Left colon (tissue), 2 donors: Measurements from ENCODE around the gene WDR4. TPM values are rescaled to one million over a fixed set of nuclear protein-coding genes. Genes with fewer than 3 reads are reported as not detected.
A peak's percentile ranks its signal among the peaks of the same experiment; 100 is the strongest.
"Not testable (repeated sequence)": the region's sequence is repeated elsewhere in the genome, so short reads cannot be mapped to it uniquely, and the experiment has no call there.

Source experiments
- ATAC-seq: fragments of 200-7000 bp; cut with Tn5 transposase; one replicate; pipeline ENCODE4 v1.9.1; 2020; ENCODE audit warnings: mild to moderate bottlenecking, moderate library complexity
- DNase-seq, 2 donors: peaks; one replicate each; pipeline ENCODE4 v3.0.0-alpha.2; 2020
- intact Hi-C, 2 donors: fragments of 100-400 bp; cut with DNase I in 1 of 2; cut with micrococcal nuclease in 1 of 2; formaldehyde crosslinking; loops; one replicate each; pipeline versions ENCODE4 v1.11.2 to v1.14.0; 2022; cut with DNase I, micrococcal nuclease
- total RNA-seq, 2 donors: library from RNA; stranded (reverse); fragmentation: NEBNext Ultra II Directional; extraction: Animal tissue kit (Norgen Biotek cat#: 25700); gene quantifications; one replicate each; pipeline ENCODE4 v1.2.1, GENCODE V29; 2021
- donor health status: DM: no; HTN: no; CAD: no.
- donor health status: DM: yes; HTN: yes; CAD: no.

WDR4 gene
- total RNA-seq, 2 donors from 2014 or later, result 10.5 to 21.5 TPM

DNA sequence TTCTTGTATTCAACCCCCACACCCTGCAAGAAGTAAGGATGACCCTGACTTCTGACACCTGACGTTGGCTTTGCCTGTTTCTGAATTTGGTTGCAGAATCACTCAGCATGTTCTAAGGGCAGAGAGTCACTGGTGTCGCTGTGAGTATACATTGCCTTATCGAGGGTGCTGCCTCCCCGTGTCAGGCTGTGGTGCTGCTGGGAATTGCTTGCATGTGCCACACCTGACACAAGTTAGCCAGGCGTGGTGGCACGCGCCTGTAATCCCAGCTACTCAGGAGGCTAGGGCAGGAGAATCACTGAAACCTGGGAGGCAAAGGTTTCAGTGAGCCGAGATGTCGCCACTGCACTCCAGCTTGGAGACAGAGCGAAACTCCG lies 45.9 kb downstream of the WDR4 start:
- ATAC-seq (peak; percentile 90), DNase-seq (peak; percentile 58 to 66)
- intact Hi-C loops, result no loop called here

DNA sequence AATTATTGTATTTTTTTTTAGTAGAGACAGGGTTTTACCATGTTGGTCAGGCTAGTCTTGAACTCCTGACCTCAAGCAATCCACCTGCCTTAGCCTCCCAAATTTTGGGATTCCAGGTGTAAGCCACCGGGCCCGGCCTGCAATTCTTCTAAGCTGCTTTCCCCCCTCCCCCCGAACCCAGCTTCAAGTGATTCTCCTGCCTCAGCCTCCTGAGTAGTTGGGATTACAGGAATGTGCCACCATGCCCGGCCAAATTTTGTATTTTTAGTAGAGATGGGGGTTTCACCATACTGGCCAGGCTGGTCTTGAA lies 47.1 kb downstream of the WDR4 start:
- DNase-seq, result peak in 1 of 2 donors; percentile 10
- ATAC-seq, intact Hi-C loops: not testable (repeated sequence)

- intact Hi-C loops, result no loop called here
- ATAC-seq, result no peak
Observed at GRCh38 chr21:42830456-42831455, 48.6 kb downstream of the WDR4 start.

DNA sequence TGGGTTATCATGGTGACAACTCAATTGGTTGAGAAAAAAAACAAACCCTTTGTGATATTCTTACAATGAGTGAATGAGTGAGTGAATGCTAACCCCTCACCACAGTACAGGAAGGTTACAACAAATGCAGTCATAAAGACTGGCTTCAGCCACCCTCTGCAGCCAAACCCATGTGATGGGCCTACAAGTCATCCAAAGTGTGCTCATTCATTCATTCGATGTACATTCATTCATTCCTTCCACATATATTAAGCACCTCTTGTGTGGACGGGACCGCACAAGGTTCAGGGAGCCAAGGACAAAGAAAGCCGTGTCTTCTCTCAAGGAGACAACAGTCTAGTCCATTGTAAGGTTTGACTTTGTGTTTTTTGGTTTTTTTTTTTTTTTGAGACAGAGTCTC lies 49.4 kb downstream of the WDR4 start:
- intact Hi-C loops, result no loop called here
- DNase-seq, result peak in 1 of 2 donors; percentile 4

More at GRCh38 chr21:42830456-42831455, 48.6 kb downstream of the WDR4 start:
- no peak for DNase-seq

DNA sequence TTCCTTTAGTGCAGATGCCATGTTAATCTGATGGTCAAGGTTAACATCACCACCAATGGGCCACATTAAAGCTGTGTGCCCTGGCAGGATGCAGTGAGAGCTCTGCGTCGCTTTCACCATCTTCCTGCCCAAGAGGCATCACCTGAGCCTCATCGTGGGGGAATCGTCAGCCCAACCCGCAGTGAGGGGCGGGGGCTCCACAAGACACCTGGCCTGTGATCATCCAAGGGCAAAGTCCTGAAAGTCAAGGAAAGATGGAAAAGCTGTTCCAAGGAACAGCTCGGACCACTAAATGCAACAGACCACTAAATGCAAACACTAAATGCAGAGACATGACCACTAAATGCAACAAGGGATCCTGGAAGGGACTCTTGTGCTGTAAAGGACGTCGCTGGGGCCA lies 49.9 kb downstream of the WDR4 start:
- DNase-seq (peak in 1 of 2 donors; percentile 8), ATAC-seq (no peak)
- intact Hi-C loops, result no loop called here

More for the DNA sequence above, 49.4 kb downstream of the WDR4 start:
- ATAC-seq, result no peak

GRCh38 chr21:42827588-42827987 lies 51.8 kb downstream of the WDR4 start:
- ATAC-seq (no peak), DNase-seq (no peak)
- intact Hi-C loops, result no loop called here

DNA sequence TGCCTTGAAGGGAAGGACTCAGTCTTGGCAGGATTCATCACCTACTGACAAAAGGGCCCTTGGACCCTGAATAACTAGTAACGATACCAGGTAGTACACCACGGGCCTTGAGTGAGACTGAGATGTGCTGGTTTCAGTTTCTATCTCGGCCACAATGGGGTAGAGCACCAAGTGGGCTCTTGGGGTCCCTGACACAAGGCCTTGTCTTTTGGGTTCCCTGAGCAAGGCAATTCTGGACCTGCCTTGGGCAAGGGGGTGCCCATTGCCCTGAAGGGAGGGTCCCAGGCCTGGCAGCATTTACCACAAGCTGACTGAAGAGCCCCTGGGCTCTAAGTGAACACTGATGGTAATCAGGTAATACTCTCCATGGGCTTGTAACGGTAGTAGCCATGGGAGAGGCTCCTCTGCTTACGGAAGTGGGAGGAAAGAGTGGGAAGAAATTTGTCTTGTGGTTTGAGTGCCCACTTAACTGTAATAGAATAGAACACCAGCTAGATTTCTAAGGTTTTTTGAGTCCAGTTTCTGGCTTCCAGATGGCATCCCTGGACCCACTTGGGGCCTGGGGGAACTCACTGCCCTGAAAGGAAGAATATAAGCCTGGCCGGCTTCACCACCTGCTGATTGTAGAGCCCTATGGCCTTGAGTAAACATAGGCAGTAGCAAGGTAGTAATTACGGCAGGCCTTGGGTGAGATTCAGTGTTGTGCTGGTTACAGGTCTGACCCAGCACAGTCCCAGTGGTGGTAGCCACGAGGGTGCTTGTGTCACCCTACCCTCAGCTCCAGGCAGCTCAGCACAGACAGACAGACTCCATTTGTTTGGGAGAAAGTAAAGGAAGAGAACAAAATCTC lies 58.5 kb downstream of the WDR4 start:
- intact Hi-C loops, result no loop called here
- ATAC-seq (peak; percentile 84), DNase-seq (peak in 1 of 2 donors; percentile 30)

DNA sequence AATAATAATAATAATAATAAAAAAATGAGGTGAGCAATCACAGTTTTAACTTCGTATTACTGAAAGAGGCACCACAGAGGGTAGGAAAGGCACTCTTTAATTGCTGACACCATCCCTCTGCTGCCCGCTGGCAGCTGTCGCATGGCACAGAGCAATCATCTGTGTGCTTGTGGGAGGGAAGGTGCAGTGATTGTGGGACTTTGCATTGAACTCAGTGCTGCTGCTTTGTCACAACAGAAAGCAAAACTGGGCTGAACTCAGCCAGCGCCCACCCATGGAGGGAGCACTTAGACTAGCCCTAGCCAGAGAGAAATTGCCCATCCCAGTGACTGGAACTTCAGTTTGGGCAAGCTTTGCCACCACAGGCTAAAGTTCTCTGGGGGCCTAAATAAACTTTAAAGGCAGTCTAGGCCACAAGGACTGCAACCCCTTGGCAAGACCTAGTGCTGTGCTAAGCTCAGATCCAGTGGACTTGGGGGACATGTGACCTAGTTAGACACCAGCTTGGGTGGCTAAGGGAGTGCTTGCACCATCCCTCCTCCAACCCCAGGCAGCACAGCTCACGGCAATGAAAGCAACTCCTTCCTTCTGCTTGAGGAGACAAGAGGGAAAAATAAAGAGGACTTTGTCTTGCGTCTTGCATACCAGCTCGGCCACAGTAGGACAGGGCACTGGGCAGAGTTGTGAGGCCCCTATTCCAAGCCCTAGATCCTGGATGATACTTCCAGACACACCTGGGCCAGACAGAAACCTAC lies 59.3 kb downstream of the WDR4 start:
- no peak for DNase-seq

DNA sequence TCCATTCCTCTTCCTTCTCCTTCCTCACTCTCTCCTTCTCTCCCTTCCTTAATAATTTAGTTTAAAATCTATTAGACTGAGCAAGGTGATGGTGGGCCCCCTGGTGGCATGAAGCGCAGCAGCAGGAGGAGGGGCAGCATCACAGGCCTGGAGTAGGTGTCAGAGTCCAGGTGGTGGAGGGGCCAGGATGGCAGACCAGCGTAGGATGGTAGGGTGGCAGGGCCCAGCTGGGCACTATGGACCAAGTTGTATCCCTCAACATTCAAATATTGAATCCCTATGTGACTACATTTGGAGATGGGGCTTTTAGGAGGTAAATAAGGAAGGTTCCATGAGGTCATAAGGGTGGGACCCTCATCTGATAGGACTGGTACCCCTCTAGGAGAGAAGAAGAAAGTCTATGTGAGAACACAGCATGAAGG lies 61.0 kb downstream of the WDR4 start:
- intact Hi-C loops, result loop anchor here in 1 of 2 donors (5.0 kb wide), 1 partner anchor 221 kb away; no protein-coding TSS in a partner anchor
- ATAC-seq (peak; percentile 85), DNase-seq (peak in 1 of 2 donors; percentile 71)

More for the DNA sequence above, 59.3 kb downstream of the WDR4 start:
- intact Hi-C loops, result loop anchor here in 1 of 2 donors (5.0 kb wide), 1 partner anchor 223 kb away; no protein-coding TSS in a partner anchor
- ATAC-seq, result no peak

GRCh38 chr21:42815217-42815616 lies 64.1 kb downstream of the WDR4 start:
- intact Hi-C loops, result loop anchor here in 1 of 2 donors (5.0 kb wide), 1 partner anchor 218 kb away; no protein-coding TSS in a partner anchor
- DNase-seq, result no peak
- no peak for ATAC-seq

DNA sequence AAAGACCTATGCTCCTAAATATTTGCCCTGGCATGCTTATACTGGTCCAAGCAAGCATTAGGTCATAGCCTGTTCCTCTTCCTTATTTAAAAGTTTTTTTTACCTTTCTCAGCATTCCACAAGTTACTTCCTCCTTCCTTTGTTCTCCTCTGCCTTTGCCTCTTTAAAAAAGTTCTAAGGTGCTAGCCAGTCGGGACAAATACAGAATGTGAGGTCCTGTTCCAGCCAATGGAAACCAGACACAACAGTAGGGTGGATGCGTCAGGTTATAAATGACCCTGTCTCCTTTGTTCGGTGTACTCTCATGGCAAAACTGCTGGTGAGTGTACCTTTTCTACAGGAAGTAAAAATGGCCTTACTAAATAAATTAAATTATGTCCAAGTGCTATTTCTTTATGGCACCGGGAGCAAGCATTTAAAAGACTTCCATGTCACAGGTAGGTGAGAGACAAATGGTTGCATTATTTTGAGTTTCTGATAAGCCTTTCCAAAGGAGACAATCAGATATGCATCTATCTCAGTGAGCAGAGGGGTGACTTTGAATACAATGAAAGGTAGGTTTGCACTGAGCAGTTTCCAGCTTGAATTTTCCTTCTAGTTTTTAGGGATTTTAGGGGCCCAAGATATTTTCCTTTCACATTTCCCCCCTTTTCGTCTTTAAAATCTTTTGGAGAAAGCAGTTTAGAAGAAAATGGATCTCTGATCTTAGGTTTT lies 66.7 kb downstream of the WDR4 start:
- peak in 1 of 2 donors; percentile 62 for DNase-seq
- ATAC-seq, result peak; percentile 71
- intact Hi-C loops, result not testable (repeated sequence)

DNA sequence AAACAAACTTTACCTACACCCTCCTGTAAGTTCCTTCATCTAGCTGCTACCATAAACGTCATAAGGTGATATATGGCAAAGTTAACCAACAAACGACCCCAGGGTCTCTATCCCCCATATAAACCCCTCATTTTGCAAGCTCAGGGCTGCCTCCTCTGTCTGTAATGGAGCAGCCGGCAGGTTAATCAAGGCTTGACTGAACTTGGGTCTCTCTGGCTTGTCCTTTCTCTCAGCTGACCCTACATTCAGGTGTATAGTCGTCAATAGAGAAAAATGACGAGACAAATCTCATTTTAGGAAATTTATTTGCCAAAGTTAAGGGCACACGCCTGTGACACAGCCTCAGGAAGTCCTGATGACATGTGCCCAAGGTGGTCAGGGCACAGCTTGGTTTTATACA lies 67.4 kb downstream of the WDR4 start:
- DNase-seq (no peak), ATAC-seq (peak; percentile 22)
- intact Hi-C loops, result no loop called here

- ATAC-seq (no peak), DNase-seq (no peak)
- intact Hi-C loops, result no loop called here
Observed at GRCh38 chr21:42809577-42810475, 69.5 kb downstream of the WDR4 start.

- ATAC-seq (no peak), DNase-seq (no peak)
- intact Hi-C loops, result no loop called here
Observed at GRCh38 chr21:42809171-42809570, 70.2 kb downstream of the WDR4 start.

DNA sequence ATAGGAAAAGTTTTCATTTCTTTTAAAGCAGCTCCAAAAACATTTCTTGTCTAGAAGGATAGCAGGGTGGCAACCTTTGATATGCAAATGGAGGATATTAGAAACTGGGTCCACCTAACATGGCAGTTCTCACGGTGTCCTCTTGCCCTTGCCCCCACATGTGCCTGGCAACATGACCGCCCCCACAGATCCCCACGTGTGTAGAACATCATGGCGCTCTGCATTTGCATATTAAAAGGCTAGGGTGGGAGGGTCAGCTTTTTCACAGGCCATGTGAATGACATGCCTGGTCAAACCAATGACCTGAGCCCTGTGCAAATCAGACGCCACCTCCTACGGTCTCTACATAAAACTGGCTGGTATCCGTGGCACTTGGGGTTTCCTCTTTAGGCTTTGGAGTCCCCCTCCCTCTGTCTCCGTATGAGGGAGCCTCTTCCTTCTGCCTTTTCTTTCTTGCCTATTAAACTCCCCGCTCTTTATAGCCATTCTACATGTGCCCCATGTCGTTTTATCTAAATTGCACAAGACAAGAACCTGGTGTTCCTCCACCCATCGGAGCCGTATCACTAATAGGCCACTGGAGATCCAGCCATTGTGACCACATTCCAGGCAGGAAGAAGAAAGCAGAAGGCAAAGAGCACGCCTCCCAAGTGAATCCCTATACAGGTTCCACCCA lies 71.3 kb downstream of the WDR4 start:
- no peak for DNase-seq
- ATAC-seq, result no peak
- intact Hi-C loops, result no loop called here

DNA sequence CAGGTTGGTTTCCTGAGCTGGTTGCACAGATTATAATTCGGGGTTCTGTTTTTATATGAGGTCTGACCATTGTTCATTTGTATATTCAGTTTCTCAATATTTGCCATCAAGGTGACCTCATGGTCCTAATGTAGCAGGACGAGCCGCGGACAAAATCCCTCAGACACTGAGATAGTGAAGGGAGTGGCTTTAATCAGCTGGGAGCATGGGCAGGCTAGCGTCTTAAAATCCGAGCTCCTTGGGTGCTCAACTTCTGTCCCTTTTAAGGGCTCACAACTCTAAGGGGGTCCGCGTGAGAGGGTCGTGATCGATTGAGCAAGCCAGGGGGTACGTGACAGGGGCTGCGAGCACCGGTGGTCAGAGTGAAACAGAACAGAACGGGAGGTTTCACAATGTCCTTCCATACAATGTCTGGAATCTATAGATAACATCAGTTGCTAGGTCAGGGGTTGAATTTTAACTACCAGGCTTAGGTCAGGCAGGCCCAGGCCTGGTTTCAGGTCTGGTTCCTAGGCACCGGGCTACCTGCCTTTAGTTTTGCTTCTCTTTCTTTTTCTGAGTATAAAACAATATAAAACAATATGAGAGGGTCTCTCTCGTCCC lies 71.9 kb downstream of the WDR4 start:
- intact Hi-C loops, ATAC-seq, DNase-seq: not testable (repeated sequence)
